Measurements from ENCODE around the gene CYRIA.

- TF ChIP-seq CTCF (conservative IDR thresholded peaks at IDR 0.05; ENCODE audit: low read length) (no peak), EZH2phosphoT487 (IDR thresholded peaks at IDR 0.05; ENCODE audit: borderline replicate concordance) (no peak)
These were observed 5.1 kb downstream of the CYRIA start for GRCh38 chr2:16660556-16660955.

Data from Loucy (cell line).